ENCODE measurements around the gene ATF6. TPM values are rescaled to one million over a fixed set of nuclear protein-coding genes. Genes with fewer than 3 reads are reported as not detected.

ATF6 gene
- total RNA-seq, 1 donor from 2014 or later = 20.6 TPM

DNA sequence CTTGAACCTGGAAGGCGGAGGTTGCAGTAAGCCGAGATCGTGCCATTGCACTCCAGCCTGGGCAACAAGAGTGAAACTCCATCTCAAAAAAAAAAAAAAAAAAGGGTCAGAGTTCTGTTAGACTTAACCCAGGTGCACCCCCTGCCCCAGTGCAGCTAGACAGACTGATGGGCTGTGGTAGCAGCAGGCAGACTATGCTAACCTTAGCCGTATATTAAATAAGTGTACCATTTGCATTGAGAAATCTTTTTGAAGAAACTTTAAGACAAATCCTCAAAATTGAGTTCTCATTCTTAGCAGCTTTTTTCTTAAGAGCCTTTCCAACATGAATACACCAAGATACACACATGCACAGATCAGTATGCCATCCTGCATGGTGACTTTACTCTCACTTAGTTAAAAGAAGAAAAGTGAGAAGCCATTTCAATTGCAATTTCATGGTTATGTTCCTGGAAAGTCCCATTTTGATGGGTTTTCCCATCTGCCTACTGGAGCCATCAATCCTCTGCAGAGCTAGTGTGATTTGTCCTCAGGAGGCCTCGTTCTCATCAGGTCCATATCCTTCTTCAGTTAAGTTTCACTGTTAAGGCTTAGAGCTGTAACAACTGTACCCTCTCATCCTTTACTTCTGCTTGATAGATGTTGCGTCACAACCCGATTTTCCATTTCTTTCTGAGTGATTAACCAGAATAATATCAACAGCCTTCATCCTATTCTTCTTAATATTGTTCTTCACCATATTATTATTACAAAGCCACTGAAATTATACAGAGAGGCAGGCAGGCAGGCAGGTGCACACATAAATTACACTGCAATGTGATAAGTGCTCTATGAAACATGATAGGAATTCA lies 37.5 kb upstream of the ATF6 start:
- no peak overlapping the region for H3K4me3 ChIP-seq (ENCODE audit: low read depth, low read length)
- no peak for DNase-seq (ENCODE audit: low read depth)
- TF ChIP-seq, protein P1, sequence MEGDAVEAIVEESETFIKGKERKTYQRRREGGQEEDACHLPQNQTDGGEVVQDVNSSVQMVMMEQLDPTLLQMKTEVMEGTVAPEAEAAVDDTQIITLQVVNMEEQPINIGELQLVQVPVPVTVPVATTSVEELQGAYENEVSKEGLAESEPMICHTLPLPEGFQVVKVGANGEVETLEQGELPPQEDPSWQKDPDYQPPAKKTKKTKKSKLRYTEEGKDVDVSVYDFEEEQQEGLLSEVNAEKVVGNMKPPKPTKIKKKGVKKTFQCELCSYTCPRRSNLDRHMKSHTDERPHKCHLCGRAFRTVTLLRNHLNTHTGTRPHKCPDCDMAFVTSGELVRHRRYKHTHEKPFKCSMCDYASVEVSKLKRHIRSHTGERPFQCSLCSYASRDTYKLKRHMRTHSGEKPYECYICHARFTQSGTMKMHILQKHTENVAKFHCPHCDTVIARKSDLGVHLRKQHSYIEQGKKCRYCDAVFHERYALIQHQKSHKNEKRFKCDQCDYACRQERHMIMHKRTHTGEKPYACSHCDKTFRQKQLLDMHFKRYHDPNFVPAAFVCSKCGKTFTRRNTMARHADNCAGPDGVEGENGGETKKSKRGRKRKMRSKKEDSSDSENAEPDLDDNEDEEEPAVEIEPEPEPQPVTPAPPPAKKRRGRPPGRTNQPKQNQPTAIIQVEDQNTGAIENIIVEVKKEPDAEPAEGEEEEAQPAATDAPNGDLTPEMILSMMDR (conservative IDR thresholded peaks at IDR 0.05; ENCODE audit: low read depth, low read length) = no peak

DNA sequence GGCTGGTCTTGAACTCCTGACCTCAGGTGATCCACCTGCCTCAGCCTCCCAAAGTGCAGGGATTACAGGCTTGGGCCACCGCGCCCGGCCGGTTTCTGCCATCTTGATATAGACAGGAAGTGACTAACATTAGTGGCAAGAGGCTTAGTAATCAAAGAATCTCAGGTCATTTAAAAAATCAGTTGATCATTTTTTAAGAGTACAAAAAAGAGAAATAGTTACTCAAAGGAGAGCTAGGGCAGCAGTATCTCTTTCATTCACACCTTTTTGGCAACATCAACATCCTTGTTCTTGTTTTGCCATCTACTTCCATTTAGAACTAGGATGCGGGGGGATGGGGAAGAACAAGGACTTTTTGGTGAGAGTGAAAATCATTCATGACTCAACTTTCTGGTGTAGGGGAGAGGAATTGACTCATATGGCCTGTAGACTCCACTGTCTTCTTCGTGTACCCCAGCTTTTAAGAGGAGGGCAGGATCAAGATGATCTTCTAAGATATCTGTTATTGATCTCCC lies 36.0 kb upstream of the ATF6 start:
- TF ChIP-seq, protein P1 (conservative IDR thresholded peaks at IDR 0.05; ENCODE audit: low read depth, low read length) = no peak

DNA sequence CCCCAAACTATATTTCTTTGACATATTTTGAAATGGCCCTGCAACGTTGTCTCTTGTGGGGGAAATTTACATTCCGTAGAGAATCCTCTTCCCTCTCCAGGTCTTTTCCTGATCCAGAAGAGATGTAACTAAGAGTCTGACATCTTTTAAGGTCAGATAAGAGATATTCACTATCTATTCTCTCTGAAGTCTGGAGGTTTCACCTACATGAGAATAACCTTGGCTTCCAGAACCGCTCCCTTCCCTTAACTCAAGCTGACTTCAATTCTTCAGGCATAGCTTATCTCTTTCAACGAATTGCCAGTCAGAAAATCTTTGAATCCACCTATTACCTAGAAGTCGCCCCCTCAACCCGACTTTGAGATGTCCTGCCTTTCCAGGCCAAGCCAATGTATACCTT lies 34.9 kb upstream of the ATF6 start:
- no peak for DNase-seq (ENCODE audit: low read depth)
- H3K4me3 ChIP-seq (ENCODE audit: low read depth, low read length) = no peak overlapping the region
- TF ChIP-seq, protein P1 (conservative IDR thresholded peaks at IDR 0.05; ENCODE audit: low read depth, low read length) = no peak

More for the DNA sequence above, 36.0 kb upstream of the ATF6 start:
- DNase-seq (ENCODE audit: low read depth) = no peak
- no peak overlapping the region for H3K4me3 ChIP-seq (ENCODE audit: low read depth, low read length)

DNA sequence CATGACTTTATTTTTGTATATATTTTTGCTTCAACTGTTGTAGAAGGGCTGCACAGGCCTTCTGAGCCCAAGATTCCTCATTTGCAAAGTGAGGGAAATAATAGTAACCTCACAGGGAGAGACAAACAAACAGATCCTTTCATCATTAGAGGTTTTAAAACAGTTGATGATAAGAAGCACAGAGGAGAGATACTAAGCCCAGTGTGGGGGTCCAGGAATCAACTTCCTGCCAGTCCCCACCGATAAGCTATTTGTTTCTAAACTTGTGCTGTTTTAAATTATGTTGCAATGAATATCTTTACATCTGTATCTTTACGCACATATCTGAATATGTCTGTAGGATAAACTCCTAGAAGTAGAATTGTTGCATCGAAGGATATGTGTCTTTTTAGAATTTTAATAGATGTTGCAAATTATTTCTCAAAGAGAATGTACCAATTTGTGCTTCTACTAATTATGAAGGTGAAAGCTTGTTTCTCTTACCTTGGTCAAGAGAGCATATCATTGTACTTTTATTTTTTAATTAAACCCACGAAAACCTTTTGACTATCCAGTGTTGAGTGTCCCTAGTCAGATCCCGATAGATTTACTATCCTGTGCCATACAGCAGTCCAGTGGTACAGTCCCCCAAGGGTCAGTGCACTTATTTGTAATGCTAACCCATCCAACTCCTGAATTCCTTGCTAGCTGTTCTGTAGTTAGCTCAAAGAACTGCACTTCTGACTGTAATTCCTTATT lies 34.0 kb upstream of the ATF6 start:
- DNase-seq (ENCODE audit: low read depth) = no peak
- no peak overlapping the region for H3K4me3 ChIP-seq (ENCODE audit: low read depth, low read length)
- TF ChIP-seq, protein P1 (conservative IDR thresholded peaks at IDR 0.05; ENCODE audit: low read depth, low read length) = no peak

DNA sequence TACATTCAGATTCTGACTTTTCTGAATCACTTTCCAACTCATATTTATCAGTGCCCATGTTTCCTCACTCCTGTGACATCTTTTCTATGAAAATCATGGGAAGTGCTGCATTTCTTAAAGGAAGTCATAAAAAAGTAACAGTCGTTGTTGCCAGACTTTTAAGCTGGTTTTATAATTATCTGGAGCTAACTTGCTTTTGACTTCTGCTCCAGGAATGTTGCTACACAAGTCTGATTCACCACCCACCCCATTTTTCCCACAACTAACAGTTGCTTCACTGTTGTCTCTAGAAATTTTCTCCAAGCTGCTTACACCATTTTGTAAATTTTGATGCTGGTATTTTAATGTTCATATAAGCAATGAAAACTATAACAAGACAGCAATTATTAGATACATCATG lies 32.6 kb upstream of the ATF6 start:
- no peak overlapping the region for H3K4me3 ChIP-seq (ENCODE audit: low read depth, low read length)
- DNase-seq (ENCODE audit: low read depth) = peak; percentile 68
- TF ChIP-seq, protein P1 (conservative IDR thresholded peaks at IDR 0.05; ENCODE audit: low read depth, low read length) = no peak

DNA sequence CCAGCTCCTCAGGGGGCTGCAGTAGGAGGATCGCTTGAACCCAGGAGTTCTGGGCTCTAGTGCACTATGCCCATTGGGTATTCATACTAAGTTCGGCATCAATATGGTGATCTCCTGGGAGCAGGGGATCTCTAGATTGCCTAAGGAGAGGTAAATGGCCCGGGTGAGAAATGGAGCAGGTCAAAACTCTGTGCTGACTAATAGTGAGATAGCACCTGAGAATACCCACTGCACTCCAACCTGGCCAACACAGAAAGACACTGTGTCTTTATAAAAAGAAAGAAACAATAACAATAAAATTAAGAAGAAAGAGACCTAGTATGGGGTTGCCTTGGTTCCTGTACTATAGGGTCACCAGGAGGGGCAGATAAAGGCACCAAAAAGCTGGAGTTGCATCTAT lies 30.3 kb upstream of the ATF6 start:
- TF ChIP-seq, protein P1 (conservative IDR thresholded peaks at IDR 0.05; ENCODE audit: low read depth, low read length) = no peak
- H3K4me3 ChIP-seq (ENCODE audit: low read depth, low read length) = no peak overlapping the region
- DNase-seq (ENCODE audit: low read depth) = no peak

Measured in epithelial cell of proximal tubule (primary cell).